Measurements from ENCODE around the gene LRP1B. TPM values are rescaled to one million over a fixed set of nuclear protein-coding genes. Genes with fewer than 3 reads are reported as not detected.

Gene LRP1B
- total RNA-seq, 4 donors from 2014 or later = 3.3 to 11.1 (median 4.6) TPM

DNA sequence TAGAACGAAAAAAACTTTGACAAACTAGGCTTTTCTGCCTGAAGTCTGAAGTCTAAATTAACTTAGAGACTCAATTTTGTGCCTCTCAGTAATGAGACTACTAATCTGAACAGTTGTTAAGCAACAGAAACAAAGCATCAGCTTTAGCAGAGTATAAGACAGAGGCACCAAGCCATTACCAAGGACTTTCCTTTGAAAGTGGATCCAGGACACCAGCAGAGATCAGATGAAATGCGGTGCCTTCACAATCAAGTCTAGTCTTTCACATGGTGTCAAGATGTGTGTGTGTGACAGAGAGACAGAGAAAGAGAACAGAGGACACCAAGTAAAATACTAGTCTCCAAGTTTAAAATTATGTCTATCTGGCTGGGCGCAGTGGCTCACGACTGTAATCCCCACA, 1502.9 kb downstream of the LRP1B start:
- Histone ChIP-seq H3K27ac (no peak overlapping the region), H3K9me3 (no peaks in the 10 kb centered on the region), H3K36me3 (no peaks in the 10 kb centered on the region), H3K27me3 (no peaks in the 10 kb centered on the region), H3K4me3 (no peak overlapping the region), H3K4me1 (no peaks in the 10 kb centered on the region)
- DNase-seq (no peak), ATAC-seq (no peak)
- no peak for TF ChIP-seq POLR2A (IDR thresholded peaks at IDR 0.05)
- TF ChIP-seq, protein P1, sequence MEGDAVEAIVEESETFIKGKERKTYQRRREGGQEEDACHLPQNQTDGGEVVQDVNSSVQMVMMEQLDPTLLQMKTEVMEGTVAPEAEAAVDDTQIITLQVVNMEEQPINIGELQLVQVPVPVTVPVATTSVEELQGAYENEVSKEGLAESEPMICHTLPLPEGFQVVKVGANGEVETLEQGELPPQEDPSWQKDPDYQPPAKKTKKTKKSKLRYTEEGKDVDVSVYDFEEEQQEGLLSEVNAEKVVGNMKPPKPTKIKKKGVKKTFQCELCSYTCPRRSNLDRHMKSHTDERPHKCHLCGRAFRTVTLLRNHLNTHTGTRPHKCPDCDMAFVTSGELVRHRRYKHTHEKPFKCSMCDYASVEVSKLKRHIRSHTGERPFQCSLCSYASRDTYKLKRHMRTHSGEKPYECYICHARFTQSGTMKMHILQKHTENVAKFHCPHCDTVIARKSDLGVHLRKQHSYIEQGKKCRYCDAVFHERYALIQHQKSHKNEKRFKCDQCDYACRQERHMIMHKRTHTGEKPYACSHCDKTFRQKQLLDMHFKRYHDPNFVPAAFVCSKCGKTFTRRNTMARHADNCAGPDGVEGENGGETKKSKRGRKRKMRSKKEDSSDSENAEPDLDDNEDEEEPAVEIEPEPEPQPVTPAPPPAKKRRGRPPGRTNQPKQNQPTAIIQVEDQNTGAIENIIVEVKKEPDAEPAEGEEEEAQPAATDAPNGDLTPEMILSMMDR (IDR thresholded peaks at IDR 0.05 in 4 of 5, conservative IDR thresholded peaks at IDR 0.05 in 1 of 5) = no peak
- intact Hi-C loops (cut with DNase I; ENCODE audit: low total_unique reads) (no loop called here), in situ Hi-C loops (cut with MboI; ENCODE audit: low sequenced_read_pairs in 4 of 4) (no loop called here)

- Histone ChIP-seq H3K4me1 (no peaks in the 10 kb centered on the region), H3K4me3 (no peak overlapping the region), H3K27me3 (no peaks in the 10 kb centered on the region), H3K27ac (no peak overlapping the region), H3K36me3 (no peaks in the 10 kb centered on the region), H3K9me3 (no peaks in the 10 kb centered on the region)
- TF ChIP-seq POLR2A (IDR thresholded peaks at IDR 0.05) = no peak
- TF ChIP-seq, protein P1 (IDR thresholded peaks at IDR 0.05 in 4 of 5, conservative IDR thresholded peaks at IDR 0.05 in 1 of 5) = no peak
- DNase-seq (no peak), ATAC-seq (no peak)
- in situ Hi-C loops (cut with MboI; ENCODE audit: low sequenced_read_pairs in 4 of 4) = no loop called here
- intact Hi-C loops (cut with DNase I; ENCODE audit: low total_unique reads) = no loop called here
These were observed 1503.7 kb downstream of the LRP1B start for GRCh38 chr2:140627136-140627535.

- Histone ChIP-seq H3K36me3 (no peaks in the 10 kb centered on the region), H3K4me3 (no peak overlapping the region), H3K27ac (no peak overlapping the region), H3K4me1 (no peaks in the 10 kb centered on the region), H3K9me3 (no peaks in the 10 kb centered on the region), H3K27me3 (no peaks in the 10 kb centered on the region)
- ATAC-seq (no peak), DNase-seq (no peak)
- TF ChIP-seq POLR2A (IDR thresholded peaks at IDR 0.05) = no peak
- TF ChIP-seq, protein P1 (IDR thresholded peaks at IDR 0.05 in 4 of 5, conservative IDR thresholded peaks at IDR 0.05 in 1 of 5) = no peak
- in situ Hi-C loops (cut with MboI; ENCODE audit: low sequenced_read_pairs in 4 of 4) = no loop called here
- intact Hi-C loops (cut with DNase I; ENCODE audit: low total_unique reads) = no loop called here
These were observed 1506.6 kb downstream of the LRP1B start for GRCh38 chr2:140624200-140624599.

DNA sequence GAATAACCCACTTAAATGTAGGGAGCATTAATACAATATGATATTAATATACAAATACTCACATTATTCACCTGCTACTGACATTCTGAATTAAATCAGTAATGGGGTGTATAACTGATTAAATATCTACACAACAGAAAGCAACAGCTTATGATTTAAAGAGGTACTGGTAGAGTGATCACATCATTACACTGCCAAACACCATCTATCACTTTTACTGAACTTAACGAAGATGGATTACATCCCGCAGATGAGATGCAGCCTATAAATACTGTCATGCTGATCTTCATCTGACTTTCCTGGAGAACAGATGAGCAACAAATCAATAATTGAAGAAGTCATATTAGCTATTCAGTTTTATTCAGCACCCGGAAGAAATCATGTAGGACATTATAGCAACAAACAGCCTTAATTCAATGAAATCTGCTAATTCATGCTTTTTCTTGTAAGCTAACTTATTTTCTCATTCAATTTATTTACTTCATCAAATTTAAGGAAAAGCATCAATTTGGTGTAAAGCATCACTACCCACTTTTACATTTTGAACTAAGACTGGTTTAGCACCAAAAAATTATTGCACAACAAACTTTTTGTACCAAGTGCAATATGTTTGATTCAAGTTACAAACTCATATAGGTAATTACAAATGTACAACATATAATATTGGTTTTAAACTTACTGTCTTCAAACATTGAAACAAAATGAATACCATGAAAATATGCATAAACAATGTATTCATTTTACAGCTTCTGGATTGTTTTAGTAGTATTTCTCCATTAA, 1509.0 kb downstream of the LRP1B start:
- no peak for ATAC-seq
- in situ Hi-C loops (cut with MboI; ENCODE audit: low sequenced_read_pairs in 4 of 4) = no loop called here

More for the DNA sequence above, 1509.0 kb downstream of the LRP1B start:
- no peak overlapping the region for H3K27ac ChIP-seq
- H3K4me1 ChIP-seq = no peaks in the 10 kb centered on the region
- no peaks in the 10 kb centered on the region for H3K9me3 ChIP-seq
- no peaks in the 10 kb centered on the region for H3K27me3 ChIP-seq
- TF ChIP-seq POLR2A (IDR thresholded peaks at IDR 0.05) = no peak
- TF ChIP-seq, protein P1 (IDR thresholded peaks at IDR 0.05 in 4 of 5, conservative IDR thresholded peaks at IDR 0.05 in 1 of 5) = no peak
- H3K4me3 ChIP-seq = no peak overlapping the region
- intact Hi-C loops (cut with DNase I; ENCODE audit: low total_unique reads) = no loop called here
- H3K36me3 ChIP-seq = no peaks in the 10 kb centered on the region
- no peak for DNase-seq
